Iris pigment epithelial cell (primary cell): ENCODE measurements around the gene LRRC59.
"Not testable (repeated sequence)": the region's sequence is repeated elsewhere in the genome, so short reads cannot be mapped to it uniquely, and the experiment has no call there.

Experiments used
- DNase-seq: peaks from one replicate; pipeline ENCODE4 v3.0.0-alpha.2; 2011; ENCODE audit warnings: low read depth

LRRC59 gene

GRCh38 chr17:50424996-50425681 is 27.8 kb upstream of the LRRC59 start:
- no peak for DNase-seq

GRCh38 chr17:50424246-50424995 is 27.1 kb upstream of the LRRC59 start:
- no peak for DNase-seq

GRCh38 chr17:50423553-50424159 is 26.3 kb upstream of the LRRC59 start:
- DNase-seq: peak; percentile 90

GRCh38 chr17:50422738-50423137 is 25.4 kb upstream of the LRRC59 start:
- no peak for DNase-seq

GRCh38 chr17:50421308-50422051 is 24.2 kb upstream of the LRRC59 start:
- peak; percentile 72 for DNase-seq

- DNase-seq: peak; percentile 56
Measured at GRCh38 chr17:50420419-50421112, 23.2 kb upstream of the LRRC59 start.

- DNase-seq: not testable (repeated sequence)
Measured at GRCh38 chr17:50419577-50419976, 22.3 kb upstream of the LRRC59 start.

- DNase-seq: peak; percentile 64
Measured at GRCh38 chr17:50414808-50415207, 17.5 kb upstream of the LRRC59 start.

GRCh38 chr17:50412188-50412732 is 14.9 kb upstream of the LRRC59 start:
- no peak for DNase-seq

- DNase-seq: no peak
Measured at GRCh38 chr17:50407921-50408320, 10.6 kb upstream of the LRRC59 start.

- no peak for DNase-seq
Measured at GRCh38 chr17:50406578-50406977, 9.3 kb upstream of the LRRC59 start.

GRCh38 chr17:50405351-50405750 is 8.0 kb upstream of the LRRC59 start:
- DNase-seq: not testable (repeated sequence)

GRCh38 chr17:50399591-50399990 is 2.3 kb upstream of the LRRC59 start:
- not testable (repeated sequence) for DNase-seq

GRCh38 chr17:50398672-50399071 is 1.3 kb upstream of the LRRC59 start:
- DNase-seq: not testable (repeated sequence)

- DNase-seq: no peak
Measured at GRCh38 chr17:50397919-50398285, 579 bp upstream of the LRRC59 start.

- peak; percentile 79 for DNase-seq
Measured at GRCh38 chr17:50396261-50397110, 837 bp downstream of the LRRC59 start.

- no peak for DNase-seq
Measured at GRCh38 chr17:50394711-50395110, 2.6 kb downstream of the LRRC59 start.

- DNase-seq: no peak
Measured at GRCh38 chr17:50393700-50394099, 3.6 kb downstream of the LRRC59 start.

- no peak for DNase-seq
Measured at GRCh38 chr17:50392621-50393020, 4.7 kb downstream of the LRRC59 start.

GRCh38 chr17:50389534-50389933 is 7.8 kb downstream of the LRRC59 start:
- no peak for DNase-seq

- DNase-seq: no peak
Measured at GRCh38 chr17:50388728-50389127, 8.6 kb downstream of the LRRC59 start.
